HL-60 (cell line): ENCODE measurements around the gene TAF5L.

Source experiments
- CTCF ChIP-seq: IDR thresholded peaks from one replicate; pipeline ENCODE4 v1.5.1; 2011; ENCODE audit warnings: low read length, control low read depth, inconsistent platforms; ENCODE audit not compliant: insufficient read depth
- GABPA ChIP-seq: IDR thresholded peaks from 2 replicates; pipeline ENCODE4 v1.6.1; 2012; ENCODE audit warnings: low read depth
- POLR2AphosphoS5 ChIP-seq: IDR thresholded peaks from 2 replicates; pipeline ENCODE4 v1.6.1; 2012; ENCODE audit warnings: low read depth
- SPI1 ChIP-seq: IDR thresholded peaks from 2 replicates; pipeline ENCODE4 v1.6.1; 2012; ENCODE audit warnings: low read depth, mild to moderate bottlenecking, borderline replicate concordance
- TF ChIP-seq, protein P1 (sequence below): IDR thresholded peaks from 2 replicates; pipeline ENCODE4 v1.6.1; 2012; ENCODE audit warnings: low read depth; ENCODE audit not compliant: insufficient replicate concordance

DNA sequence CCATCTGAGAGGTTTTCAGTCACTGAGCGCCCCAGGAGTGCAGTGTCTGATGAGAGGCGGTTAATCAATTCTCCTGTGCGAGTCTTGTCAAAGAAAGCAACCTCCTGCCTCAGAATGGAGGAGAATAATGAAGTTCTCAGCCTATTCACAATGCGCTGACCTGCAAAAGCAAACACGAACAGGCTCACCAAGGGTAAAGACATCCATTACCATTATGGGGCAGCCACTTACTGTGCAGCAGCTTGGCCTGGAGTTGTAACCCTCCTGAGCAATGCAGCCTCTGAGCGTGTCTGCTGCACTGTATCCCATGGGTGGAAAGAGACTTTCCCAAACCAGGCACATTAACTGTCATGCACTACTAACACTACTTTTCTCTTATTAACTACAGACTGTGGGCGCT lies 78.4 kb downstream of the TAF5L start:
- TF ChIP-seq CTCF (no peak), POLR2AphosphoS5 (no peak), SPI1 (no peak), GABPA (no peak)
- TF ChIP-seq, protein P1, sequence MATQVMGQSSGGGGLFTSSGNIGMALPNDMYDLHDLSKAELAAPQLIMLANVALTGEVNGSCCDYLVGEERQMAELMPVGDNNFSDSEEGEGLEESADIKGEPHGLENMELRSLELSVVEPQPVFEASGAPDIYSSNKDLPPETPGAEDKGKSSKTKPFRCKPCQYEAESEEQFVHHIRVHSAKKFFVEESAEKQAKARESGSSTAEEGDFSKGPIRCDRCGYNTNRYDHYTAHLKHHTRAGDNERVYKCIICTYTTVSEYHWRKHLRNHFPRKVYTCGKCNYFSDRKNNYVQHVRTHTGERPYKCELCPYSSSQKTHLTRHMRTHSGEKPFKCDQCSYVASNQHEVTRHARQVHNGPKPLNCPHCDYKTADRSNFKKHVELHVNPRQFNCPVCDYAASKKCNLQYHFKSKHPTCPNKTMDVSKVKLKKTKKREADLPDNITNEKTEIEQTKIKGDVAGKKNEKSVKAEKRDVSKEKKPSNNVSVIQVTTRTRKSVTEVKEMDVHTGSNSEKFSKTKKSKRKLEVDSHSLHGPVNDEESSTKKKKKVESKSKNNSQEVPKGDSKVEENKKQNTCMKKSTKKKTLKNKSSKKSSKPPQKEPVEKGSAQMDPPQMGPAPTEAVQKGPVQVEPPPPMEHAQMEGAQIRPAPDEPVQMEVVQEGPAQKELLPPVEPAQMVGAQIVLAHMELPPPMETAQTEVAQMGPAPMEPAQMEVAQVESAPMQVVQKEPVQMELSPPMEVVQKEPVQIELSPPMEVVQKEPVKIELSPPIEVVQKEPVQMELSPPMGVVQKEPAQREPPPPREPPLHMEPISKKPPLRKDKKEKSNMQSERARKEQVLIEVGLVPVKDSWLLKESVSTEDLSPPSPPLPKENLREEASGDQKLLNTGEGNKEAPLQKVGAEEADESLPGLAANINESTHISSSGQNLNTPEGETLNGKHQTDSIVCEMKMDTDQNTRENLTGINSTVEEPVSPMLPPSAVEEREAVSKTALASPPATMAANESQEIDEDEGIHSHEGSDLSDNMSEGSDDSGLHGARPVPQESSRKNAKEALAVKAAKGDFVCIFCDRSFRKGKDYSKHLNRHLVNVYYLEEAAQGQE = no peak
